AG09319 (cell line): ENCODE results near the gene OTOG.

ENCODE experiments used
- DNase-seq: peaks from one replicate; pipeline ENCODE4 v3.0.0-alpha.2; 2010; ENCODE audit warnings: low read depth; ENCODE audit errors: extremely low read depth
- TF ChIP-seq, protein P1 (sequence below): IDR thresholded peaks from 2 replicates; pipeline ENCODE4 v1.5.1; 2011; ENCODE audit warnings: low read depth, mild to moderate bottlenecking, inconsistent platforms, low read length, moderate library complexity

Gene OTOG

DNA sequence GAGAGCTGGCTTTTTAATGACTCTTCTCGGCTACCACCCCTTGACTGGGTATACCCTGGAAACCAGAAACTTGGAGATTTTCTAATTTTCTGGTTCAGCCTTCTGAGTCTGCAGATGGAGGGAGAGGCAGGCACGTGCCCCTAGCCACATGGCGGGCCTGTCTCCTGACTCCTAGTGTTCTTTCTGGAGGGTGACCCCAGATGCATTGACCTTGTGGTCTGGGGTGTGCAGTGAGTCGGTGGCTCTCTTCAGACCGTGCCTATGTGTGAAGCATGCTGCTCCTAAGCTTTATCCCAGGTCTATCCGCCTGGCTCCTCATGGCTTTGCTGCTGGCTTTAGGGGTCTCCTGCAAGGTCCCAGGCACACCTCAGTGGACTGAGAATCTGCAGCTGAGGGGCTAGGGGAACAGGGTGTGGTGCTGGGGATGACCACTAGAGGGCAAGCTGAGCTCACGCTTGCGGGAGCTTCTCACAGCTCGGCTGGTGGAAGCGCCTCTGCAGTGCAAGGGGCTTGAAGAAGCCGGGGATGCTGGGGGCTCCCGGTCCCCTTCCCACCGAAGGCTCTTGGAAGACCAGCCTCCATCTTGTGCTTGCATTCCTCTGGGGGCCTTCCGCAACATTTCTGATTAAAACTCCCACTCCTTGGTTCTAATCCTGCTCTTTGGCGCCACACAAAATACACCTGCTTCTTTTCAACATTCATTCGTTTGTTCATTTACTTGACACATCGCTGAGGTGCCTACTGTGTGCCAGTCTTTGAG, 51.8 kb downstream of the OTOG start:
- TF ChIP-seq, protein P1, sequence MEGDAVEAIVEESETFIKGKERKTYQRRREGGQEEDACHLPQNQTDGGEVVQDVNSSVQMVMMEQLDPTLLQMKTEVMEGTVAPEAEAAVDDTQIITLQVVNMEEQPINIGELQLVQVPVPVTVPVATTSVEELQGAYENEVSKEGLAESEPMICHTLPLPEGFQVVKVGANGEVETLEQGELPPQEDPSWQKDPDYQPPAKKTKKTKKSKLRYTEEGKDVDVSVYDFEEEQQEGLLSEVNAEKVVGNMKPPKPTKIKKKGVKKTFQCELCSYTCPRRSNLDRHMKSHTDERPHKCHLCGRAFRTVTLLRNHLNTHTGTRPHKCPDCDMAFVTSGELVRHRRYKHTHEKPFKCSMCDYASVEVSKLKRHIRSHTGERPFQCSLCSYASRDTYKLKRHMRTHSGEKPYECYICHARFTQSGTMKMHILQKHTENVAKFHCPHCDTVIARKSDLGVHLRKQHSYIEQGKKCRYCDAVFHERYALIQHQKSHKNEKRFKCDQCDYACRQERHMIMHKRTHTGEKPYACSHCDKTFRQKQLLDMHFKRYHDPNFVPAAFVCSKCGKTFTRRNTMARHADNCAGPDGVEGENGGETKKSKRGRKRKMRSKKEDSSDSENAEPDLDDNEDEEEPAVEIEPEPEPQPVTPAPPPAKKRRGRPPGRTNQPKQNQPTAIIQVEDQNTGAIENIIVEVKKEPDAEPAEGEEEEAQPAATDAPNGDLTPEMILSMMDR, result peak; percentile 99
- peak; percentile 16 for DNase-seq

DNA sequence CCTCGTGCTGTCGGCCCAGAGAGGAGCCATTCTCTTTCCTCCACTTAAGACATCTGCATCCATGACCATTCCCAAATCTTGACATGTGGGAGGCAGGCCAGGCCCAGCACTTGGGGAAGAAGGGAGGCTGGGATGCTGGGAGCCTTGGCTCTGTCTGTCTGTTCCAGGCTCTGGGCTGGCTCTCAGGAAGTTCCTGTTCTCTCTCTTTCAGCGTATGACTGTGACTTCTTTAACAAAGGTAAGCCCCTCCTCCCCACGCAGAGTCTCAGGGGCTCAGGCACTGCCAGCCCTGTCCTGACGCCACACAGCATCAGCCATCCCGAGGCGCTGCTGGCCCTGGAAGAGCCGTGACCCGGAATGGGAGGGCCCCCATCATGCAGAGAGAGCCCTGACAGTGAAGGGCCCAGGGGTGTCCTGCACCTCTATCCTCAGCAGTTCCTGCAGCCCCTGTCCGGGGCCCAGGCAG, 52.4 kb downstream of the OTOG start:
- TF ChIP-seq, protein P1, result no peak
- no peak for DNase-seq

DNA sequence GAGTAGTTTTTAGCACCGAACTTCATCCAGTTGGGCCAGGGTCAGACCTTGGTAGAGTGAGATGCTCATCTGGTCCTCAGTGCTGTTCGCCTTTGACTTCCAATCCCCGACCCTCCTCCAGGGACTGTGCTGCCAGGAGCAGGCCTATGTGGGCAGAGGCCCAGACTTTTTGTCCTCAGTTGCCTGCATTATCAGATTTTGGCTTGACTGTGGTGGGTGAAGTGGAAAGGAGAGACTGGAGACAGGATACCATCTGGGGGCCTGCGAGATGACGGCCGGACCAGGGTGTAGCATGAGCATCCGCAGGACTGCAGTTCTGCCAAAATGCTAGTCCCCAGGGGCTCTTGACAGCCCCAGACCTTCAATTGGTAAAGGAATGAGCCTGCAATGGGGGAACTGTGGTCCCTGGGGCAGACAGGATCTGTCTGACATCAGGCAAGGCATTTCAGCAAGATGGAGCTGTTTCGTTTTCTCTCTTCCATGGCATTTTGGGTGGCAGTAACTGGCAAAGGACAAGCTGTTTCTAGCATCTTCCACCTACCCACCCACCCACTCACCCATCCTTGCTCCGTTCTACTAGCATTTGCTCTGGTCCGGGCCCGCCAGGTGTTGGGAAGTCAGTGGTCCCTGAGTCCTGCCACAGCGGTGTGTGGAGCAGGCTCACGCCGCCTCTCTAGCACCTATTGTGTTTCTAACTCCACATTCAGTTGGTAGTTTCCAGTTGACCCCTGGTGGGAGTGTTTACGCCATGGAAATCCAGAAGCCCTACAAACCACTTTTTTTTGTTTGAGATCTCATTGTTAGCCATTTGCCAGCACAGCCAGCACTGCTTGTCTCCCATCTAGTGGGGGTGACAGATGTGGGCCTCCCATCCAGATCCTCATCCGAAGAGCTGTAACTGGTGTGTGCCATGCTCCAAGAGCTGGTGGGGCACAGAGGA, 53.5 kb downstream of the OTOG start:
- TF ChIP-seq, protein P1, result no peak
- no peak for DNase-seq

DNA sequence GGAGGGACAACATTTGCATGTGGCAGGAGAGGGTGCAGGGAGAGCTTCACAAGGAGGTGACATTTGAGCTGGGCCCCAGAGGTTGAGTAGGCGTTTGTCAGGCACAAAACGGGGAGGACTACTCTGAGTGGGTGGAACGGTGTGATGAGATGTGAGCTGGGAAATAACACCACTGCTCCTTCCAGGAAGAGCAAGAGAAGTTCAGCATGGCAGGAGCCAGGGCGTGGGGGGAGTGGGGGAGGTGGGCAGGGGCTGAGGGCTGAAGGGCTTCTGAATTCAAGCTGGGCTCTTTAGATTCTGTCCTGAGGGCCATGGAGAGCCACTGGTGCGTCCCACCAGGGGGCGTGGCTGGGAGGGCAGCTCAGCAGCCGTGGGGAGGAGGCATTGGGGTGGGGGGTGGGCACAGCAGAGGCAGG, 54.2 kb downstream of the OTOG start:
- TF ChIP-seq, protein P1, result no peak
- no peak for DNase-seq

DNA sequence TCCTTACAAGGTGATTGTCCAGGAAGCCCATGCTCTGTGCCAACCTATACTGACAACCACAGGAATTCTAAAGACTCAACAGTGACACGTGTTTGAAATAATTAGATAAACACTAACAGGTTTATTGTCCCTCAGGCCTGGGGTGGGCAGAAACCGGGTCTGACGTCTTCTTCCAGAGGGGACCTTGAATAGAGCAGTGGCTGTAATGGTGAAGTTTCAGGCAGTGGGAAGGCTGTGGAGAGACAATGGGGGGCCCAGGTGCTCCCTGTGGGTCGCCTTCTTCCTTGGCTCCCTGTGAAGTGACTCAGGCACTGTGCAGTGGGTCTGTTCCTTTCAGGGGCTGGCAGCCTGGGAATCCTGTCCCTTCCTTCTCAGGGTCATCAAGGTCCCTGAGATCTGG, 54.6 kb downstream of the OTOG start:
- TF ChIP-seq, protein P1, result no peak
- no peak for DNase-seq

DNA sequence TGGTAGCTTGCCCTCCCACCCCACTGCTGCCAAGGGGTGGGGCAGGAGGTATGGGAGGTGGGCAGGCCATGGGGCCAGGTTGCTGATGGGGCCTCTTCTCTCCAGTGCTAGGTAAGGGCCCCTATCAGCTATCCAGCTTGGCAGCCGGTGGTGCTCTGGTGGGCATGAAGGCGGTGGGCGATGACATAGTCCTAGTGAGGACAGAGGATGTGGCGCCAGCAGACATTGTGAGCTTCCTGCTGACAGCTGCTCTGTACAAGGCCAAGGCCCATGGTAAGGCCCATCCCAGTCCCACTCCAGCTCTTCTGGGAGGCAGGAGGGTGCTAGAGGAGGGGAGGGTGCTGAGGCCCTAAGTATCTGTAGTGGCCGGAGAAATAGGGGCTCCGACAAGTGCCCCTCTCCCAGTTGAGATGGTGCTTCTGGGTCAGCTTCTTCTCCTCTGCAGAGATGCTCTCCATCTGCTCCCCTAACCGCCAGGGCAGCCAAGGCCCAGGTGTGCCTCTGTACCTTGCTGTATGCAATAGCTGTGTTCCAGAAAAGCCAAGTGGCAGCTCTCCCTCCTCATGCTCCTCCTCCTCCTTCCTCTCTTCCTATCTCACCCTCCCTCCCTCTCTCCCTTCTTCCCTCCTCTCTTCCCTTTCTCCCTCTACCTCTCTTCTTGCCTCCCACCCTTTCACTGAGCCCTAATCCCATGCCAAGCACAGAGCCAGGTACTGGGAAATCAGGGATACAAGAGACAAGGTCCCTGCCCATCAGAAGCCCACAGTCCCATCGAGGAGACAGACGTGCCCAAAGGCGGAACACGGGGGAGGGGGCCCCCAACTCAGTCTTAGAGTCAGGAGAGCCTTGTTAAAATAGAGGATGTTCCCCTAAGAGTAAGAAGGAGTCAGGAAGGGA, 55.3 kb downstream of the OTOG start:
- TF ChIP-seq, protein P1, result no peak
- no peak for DNase-seq
